PC-9 (cell line): Measurements from ENCODE around the gene PRCC. TPM values are rescaled to one million over a fixed set of nuclear protein-coding genes. Genes with fewer than 3 reads are reported as not detected.

Experiments used
- BruUV-seq: library from RNA; stranded (reverse); fragments of 400-500 nt; replicated peaks from 2 replicates; lab custom pipeline; 2021; lab: Mats Ljungman, UMichigan
- CTCF ChIA-PET: fragments of 300-600 bp; sonication (Branson Sonifier 250); formaldehyde crosslinking; loops from one replicate; lab custom pipeline; 2022; ENCODE audit warnings: antibody characterized with exemption; lab: Charles Lee
- POLR2A ChIA-PET: fragments of 300-600 bp; sonication (Branson Sonifier 250); formaldehyde crosslinking; loops from one replicate; lab custom pipeline; 2022; ENCODE audit warnings: antibody characterized with exemption; ENCODE audit not compliant: unreplicated experiment; lab: Charles Lee
- DNase-seq, 2 experiments: peaks; one replicate each; pipeline versions ENCODE4 v3.0.0 to v3.0.0-alpha.2; 2015 to 2022; ENCODE audit warnings: mixed read lengths in 1 of 2
- H2AFZ ChIP-seq: fragments of 200-600 bp; sonication (generic); 2 replicates; pipeline ENCODE4 v1.8.1; 2017; ENCODE audit warnings: antibody characterized with exemption
- H3F3A ChIP-seq: fragments of 200-600 bp; sonication (generic); 2 replicates; pipeline ENCODE4 v1.8.1; 2017; ENCODE audit warnings: antibody characterized with exemption, mild to moderate bottlenecking, low read depth; ENCODE audit not compliant: insufficient read depth
- H3K27ac ChIP-seq: fragments of 200-600 bp; sonication (generic); 2 replicates; pipeline ENCODE4 v1.6.1; 2016; ENCODE audit warnings: mixed run types
- H3K27me3 ChIP-seq: fragments of 200-600 bp; sonication (generic); 2 replicates; pipeline ENCODE4 v1.6.1; 2016; ENCODE audit warnings: low read depth, mixed run types; ENCODE audit not compliant: insufficient read depth
- H3K36me3 ChIP-seq: fragments of 200-600 bp; sonication (generic); 2 replicates; pipeline ENCODE4 v1.6.1; 2016; ENCODE audit warnings: low read depth, mixed run types
- H3K4me1 ChIP-seq: fragments of 200-600 bp; sonication (generic); replicated peaks from 2 replicates; pipeline ENCODE4 v1.6.1; 2016; ENCODE audit warnings: mixed run types; ENCODE audit not compliant: insufficient read depth
- H3K4me2 ChIP-seq: fragments of 200-600 bp; sonication (generic); 2 replicates; pipeline ENCODE4 v1.6.1; 2017; ENCODE audit warnings: mixed run types
- H3K4me3 ChIP-seq: fragments of 200-600 bp; sonication (generic); 2 replicates; pipeline ENCODE4 v1.6.1; 2016; ENCODE audit warnings: mixed run types
- H3K79me2 ChIP-seq: fragments of 200-600 bp; sonication (generic); 2 replicates; pipeline ENCODE4 v1.6.1; 2017; ENCODE audit warnings: low read depth, mixed run types
- H3K9me2 ChIP-seq: fragments of 200-600 bp; sonication (generic); 2 replicates; pipeline ENCODE4 v1.8.1; 2017; ENCODE audit warnings: mild to moderate bottlenecking; ENCODE audit not compliant: insufficient read depth
- H3K9me3 ChIP-seq: fragments of 200-600 bp; sonication (generic); 2 replicates; pipeline ENCODE4 v1.8.1; 2016; ENCODE audit warnings: low read depth; ENCODE audit not compliant: insufficient read depth
- H4K20me1 ChIP-seq: fragments of 200-600 bp; sonication (generic); 2 replicates; pipeline ENCODE4 v1.8.1; 2017; ENCODE audit not compliant: insufficient read depth
- CTCF ChIP-seq: fragments of 200-600 bp; sonication (generic); conservative IDR thresholded peaks from 2 replicates; pipeline ENCODE4 v1.6.1; 2017; ENCODE audit warnings: mixed run types, antibody characterized with exemption, mild to moderate bottlenecking, moderate library complexity
- EZH2 ChIP-seq: fragments of 200-600 bp; sonication (generic); IDR thresholded peaks from 2 replicates; pipeline ENCODE4 v1.8.0; 2017; ENCODE audit warnings: antibody characterized with exemption, low read depth
- intact Hi-C: fragments of 100-400 bp; cut with micrococcal nuclease; formaldehyde crosslinking; loops from one replicate; pipeline ENCODE4 v1.10.0; 2022; ENCODE audit not compliant: unreplicated experiment
- total RNA-seq: library from RNA; stranded (reverse); gene quantifications from 2 replicates; pipeline ENCODE4 v1.2.3, GENCODE V29; 2021

The PRCC gene
- total RNA-seq, 1 experiment from 2014 or later: 56.6 TPM

DNA sequence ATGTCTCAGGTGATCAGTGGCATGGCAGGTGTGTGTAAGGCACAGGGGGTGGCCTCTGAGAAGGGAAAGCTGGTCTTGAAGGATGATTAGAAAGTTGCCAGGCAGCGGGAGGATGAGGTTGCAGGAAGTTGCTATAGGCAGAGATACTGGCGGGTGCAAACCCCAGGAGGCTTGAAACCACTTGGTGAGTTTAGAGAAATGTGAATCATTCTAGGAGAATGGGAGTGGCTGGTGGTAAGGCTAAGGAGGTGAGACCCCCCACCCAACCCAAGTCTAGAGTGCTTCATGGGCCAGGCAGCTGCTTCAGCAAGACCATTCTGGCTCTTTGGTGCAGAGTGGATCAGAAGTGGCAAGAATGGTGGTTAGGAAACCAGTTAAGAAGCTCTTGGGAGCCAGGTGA lies 40.3 kb downstream of the PRCC start:
- intact Hi-C loops: no loop called here
- H2AFZ ChIP-seq: no peak overlapping the region
- POLR2A ChIA-PET: no interaction called here
- TF ChIP-seq CTCF: no peak
- H3K4me1 ChIP-seq: peaks cover 4% of the 10 kb centered on the region
- H3K79me2 ChIP-seq: peaks cover 6% of the 10 kb centered on the region
- no peaks in the 10 kb centered on the region for H3K9me2 ChIP-seq
- no peaks in the 10 kb centered on the region; the same call in 1 of the 2 replicates for H3F3A ChIP-seq
- CTCF ChIA-PET: no interaction called here
- H3K4me3 ChIP-seq: no peak overlapping the region
- H3K27ac ChIP-seq: no peak overlapping the region
- no peak for DNase-seq
- H3K4me2 ChIP-seq: no peak overlapping the region
- no peaks in the 10 kb centered on the region for H3K27me3 ChIP-seq
- no peaks in the 10 kb centered on the region for H3K36me3 ChIP-seq
- H3K9me3 ChIP-seq: no peaks in the 10 kb centered on the region
- H4K20me1 ChIP-seq: no peaks in the 10 kb centered on the region; the same call in 1 of the 2 replicates
- BruUV-seq: no TSS peak

- Histone ChIP-seq H3F3A (no peaks in the 10 kb centered on the region; the same call in 1 of the 2 replicates), H3K79me2 (peaks cover 6% of the 10 kb centered on the region), H3K27me3 (no peaks in the 10 kb centered on the region), H3K4me2 (no peak overlapping the region), H3K27ac (no peak overlapping the region), H3K4me1 (peaks cover 12% of the 10 kb centered on the region), H3K4me3 (no peak overlapping the region), H4K20me1 (no peaks in the 10 kb centered on the region; the same call in 1 of the 2 replicates), H3K9me3 (no peaks in the 10 kb centered on the region), H3K36me3 (no peaks in the 10 kb centered on the region), H2AFZ (no peak overlapping the region), H3K9me2 (no peaks in the 10 kb centered on the region)
- DNase-seq: no peak
- TF ChIP-seq EZH2 (no peak), CTCF (no peak)
- intact Hi-C loops: no loop called here
- CTCF ChIA-PET: no interaction called here
- POLR2A ChIA-PET: no interaction called here
- BruUV-seq: no TSS peak
Measured at GRCh38 chr1:156808186-156809030, 41.1 kb downstream of the PRCC start.

- Histone ChIP-seq H4K20me1 (no peaks in the 10 kb centered on the region; the same call in 1 of the 2 replicates), H3K36me3 (no peaks in the 10 kb centered on the region), H3K4me2 (no peak overlapping the region), H3K9me3 (no peaks in the 10 kb centered on the region), H3F3A (peaks cover 3% of the 10 kb centered on the region; the same call in 1 of the 2 replicates), H3K4me3 (no peak overlapping the region), H3K4me1 (peaks cover 16% of the 10 kb centered on the region), H3K27me3 (no peaks in the 10 kb centered on the region), H3K27ac (no peak overlapping the region), H3K9me2 (no peaks in the 10 kb centered on the region), H3K79me2 (peaks cover 6% of the 10 kb centered on the region), H2AFZ (no peak overlapping the region)
- intact Hi-C loops: no loop called here
- TF ChIP-seq CTCF: no peak
- TF ChIP-seq EZH2: no peak
- BruUV-seq: no TSS peak
- no peak for DNase-seq
- ChIA-PET POLR2A (no interaction called here), CTCF (no interaction called here)
Measured at GRCh38 chr1:156809281-156809680, 41.9 kb downstream of the PRCC start.
